K562 (cell line): ENCODE data around the gene PAX8. TPM values are rescaled to one million over a fixed set of nuclear protein-coding genes. Genes with fewer than 3 reads are reported as not detected.

Experiments
- DMBX1 ChIP-seq: fragments of 250-450 bp; sonication (Bioruptor Pico); IDR thresholded peaks from 2 replicates; pipeline ENCODE4 v1.8.0; 2022; ENCODE audit warnings: inconsistent platforms, mild to moderate bottlenecking, moderate library complexity, borderline replicate concordance
- HDAC1 ChIP-seq, 2 experiments: fragments of 450-650 bp; IDR thresholded peaks; 2 replicates each; pipeline ENCODE4 v1.6.1; 2016 to 2017; ENCODE audit warnings: inconsistent platforms in 1 of 2, mild to moderate bottlenecking in 1 of 2, moderate library complexity in 1 of 2
- JUNB ChIP-seq: fragments of 450-650 bp; formaldehyde crosslinking; conservative IDR thresholded peaks from 2 replicates; pipeline ENCODE4 v1.4.0; 2020; ENCODE audit warnings: mild to moderate bottlenecking
- MAZ ChIP-seq, 2 experiments: fragments of 450-650 bp in 1 of 2; sonication (generic) in 1 of 2; formaldehyde crosslinking; IDR thresholded peaks in 1 of 2; conservative IDR thresholded peaks in 1 of 2; 2 replicates each; pipeline versions ENCODE4 v1.4.0 to v1.5.0; 2020; ENCODE audit warnings: mild to moderate bottlenecking in 1 of 2, missing genetic modification reagents in 1 of 2
- PRPF4 ChIP-seq: fragments of 200-400 bp; formaldehyde crosslinking; IDR thresholded peaks from one replicate; pipeline ENCODE4 v1.6.1; 2017; ENCODE audit warnings: low read length, low read depth, mild to moderate bottlenecking; ENCODE audit not compliant: insufficient read depth, poor library complexity, severe bottlenecking
- RB1 ChIP-seq: fragments of 450-650 bp; IDR thresholded peaks from 2 replicates; pipeline ENCODE4 v1.6.1; 2017; ENCODE audit warnings: low read depth, mild to moderate bottlenecking
- ZNF668 ChIP-seq: fragments of 250-450 bp; sonication (Bioruptor Pico); IDR thresholded peaks from 2 replicates; pipeline ENCODE4 v1.8.0; 2022; ENCODE audit warnings: mild to moderate bottlenecking, inconsistent platforms
- polyA plus RNA-seq, 8 experiments: library from polyadenylated mRNA; depleted of rRNA in 4 of 8; stranded (reverse) in 5 of 8; unstranded in 3 of 8; fragments of >200 nt; fragmentation: Nextera tagmentation in 2 of 8; fragmentation: Illumina TruSeq in 1 of 8; extraction: Ambion mirVana in 2 of 8; extraction: Trizol in 1 of 8; gene quantifications; 2 replicates each; pipeline versions ENCODE4 v1.2.1 to v1.2.3, GENCODE V29; 2011 to 2014; ENCODE audit warnings: inconsistent platforms in 1 of 8, missing spikeins in 1 of 8
- total RNA-seq, 7 experiments: library from RNA; depleted of rRNA in 6 of 7; stranded (reverse); fragments of >200 nt in 6 of 7; fragmentation: Illumina TruSeq in 2 of 7; extraction: Trizol in 2 of 7; gene quantifications; 2 replicates each; pipeline versions ENCODE4 v1.2.1 to v1.2.3, GENCODE V29; 2011 to 2021; ENCODE audit warnings: low replicate concordance in 1 of 7
- TF ChIP-seq, protein P1 (sequence below): fragments of 450-650 bp; IDR thresholded peaks from 2 replicates; pipeline ENCODE4 v1.6.1; 2016; ENCODE audit warnings: mild to moderate bottlenecking, moderate library complexity
- TF ChIP-seq, protein P2 (sequence below): IDR thresholded peaks from 2 replicates; pipeline ENCODE4 v1.6.1; 2016; ENCODE audit warnings: missing genetic modification characterization, missing compliant biosample characterization
- TF ChIP-seq, protein P3 (sequence below): fragments of 450-650 bp; IDR thresholded peaks from one replicate; pipeline ENCODE4 v1.6.1; 2018; ENCODE audit warnings: mild to moderate bottlenecking, moderate library complexity; ENCODE audit not compliant: partially characterized antibody

PAX8 gene
- total and polyA plus RNA-seq, 9 of the 15 experiments (the other 6 are each of a cell fraction or from before 2014, with no cell fraction given): 0.13 to 2.1 (median 0.51) TPM

DNA sequence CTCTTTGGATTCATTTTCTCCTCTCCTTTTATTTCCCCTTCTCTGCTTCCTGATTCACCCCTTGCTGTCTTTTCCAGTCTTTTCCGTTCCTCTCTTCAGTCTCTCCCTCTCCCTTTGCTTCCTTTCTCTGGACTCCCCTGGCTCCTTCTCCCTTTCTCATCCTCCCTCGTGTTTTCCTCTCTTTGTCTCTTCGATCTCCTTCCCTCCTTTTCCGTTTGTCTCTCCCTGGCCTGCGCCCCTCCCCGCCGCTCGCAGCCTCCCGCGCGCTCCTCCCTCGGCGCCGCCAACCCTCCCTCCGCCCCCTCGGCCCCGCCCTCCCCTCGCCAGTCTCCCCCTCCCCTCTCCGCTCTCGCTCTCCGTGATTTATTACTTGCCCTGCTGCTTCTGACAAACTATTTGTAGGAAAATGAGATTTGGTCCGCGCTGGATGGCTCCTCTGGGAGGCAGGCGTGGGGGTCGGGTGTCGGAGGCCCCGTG lies 46.0 kb upstream of the PAX8 start (continued):
- no peak for TF ChIP-seq RB1
- no peak for TF ChIP-seq JUNB (CRISPR knock-in tag)
- TF ChIP-seq ZNF668 (CRISPR knock-in tag): no peak
- TF ChIP-seq PRPF4: no peak
- no peak for TF ChIP-seq DMBX1 (CRISPR knock-in tag)
- TF ChIP-seq, protein P1, sequence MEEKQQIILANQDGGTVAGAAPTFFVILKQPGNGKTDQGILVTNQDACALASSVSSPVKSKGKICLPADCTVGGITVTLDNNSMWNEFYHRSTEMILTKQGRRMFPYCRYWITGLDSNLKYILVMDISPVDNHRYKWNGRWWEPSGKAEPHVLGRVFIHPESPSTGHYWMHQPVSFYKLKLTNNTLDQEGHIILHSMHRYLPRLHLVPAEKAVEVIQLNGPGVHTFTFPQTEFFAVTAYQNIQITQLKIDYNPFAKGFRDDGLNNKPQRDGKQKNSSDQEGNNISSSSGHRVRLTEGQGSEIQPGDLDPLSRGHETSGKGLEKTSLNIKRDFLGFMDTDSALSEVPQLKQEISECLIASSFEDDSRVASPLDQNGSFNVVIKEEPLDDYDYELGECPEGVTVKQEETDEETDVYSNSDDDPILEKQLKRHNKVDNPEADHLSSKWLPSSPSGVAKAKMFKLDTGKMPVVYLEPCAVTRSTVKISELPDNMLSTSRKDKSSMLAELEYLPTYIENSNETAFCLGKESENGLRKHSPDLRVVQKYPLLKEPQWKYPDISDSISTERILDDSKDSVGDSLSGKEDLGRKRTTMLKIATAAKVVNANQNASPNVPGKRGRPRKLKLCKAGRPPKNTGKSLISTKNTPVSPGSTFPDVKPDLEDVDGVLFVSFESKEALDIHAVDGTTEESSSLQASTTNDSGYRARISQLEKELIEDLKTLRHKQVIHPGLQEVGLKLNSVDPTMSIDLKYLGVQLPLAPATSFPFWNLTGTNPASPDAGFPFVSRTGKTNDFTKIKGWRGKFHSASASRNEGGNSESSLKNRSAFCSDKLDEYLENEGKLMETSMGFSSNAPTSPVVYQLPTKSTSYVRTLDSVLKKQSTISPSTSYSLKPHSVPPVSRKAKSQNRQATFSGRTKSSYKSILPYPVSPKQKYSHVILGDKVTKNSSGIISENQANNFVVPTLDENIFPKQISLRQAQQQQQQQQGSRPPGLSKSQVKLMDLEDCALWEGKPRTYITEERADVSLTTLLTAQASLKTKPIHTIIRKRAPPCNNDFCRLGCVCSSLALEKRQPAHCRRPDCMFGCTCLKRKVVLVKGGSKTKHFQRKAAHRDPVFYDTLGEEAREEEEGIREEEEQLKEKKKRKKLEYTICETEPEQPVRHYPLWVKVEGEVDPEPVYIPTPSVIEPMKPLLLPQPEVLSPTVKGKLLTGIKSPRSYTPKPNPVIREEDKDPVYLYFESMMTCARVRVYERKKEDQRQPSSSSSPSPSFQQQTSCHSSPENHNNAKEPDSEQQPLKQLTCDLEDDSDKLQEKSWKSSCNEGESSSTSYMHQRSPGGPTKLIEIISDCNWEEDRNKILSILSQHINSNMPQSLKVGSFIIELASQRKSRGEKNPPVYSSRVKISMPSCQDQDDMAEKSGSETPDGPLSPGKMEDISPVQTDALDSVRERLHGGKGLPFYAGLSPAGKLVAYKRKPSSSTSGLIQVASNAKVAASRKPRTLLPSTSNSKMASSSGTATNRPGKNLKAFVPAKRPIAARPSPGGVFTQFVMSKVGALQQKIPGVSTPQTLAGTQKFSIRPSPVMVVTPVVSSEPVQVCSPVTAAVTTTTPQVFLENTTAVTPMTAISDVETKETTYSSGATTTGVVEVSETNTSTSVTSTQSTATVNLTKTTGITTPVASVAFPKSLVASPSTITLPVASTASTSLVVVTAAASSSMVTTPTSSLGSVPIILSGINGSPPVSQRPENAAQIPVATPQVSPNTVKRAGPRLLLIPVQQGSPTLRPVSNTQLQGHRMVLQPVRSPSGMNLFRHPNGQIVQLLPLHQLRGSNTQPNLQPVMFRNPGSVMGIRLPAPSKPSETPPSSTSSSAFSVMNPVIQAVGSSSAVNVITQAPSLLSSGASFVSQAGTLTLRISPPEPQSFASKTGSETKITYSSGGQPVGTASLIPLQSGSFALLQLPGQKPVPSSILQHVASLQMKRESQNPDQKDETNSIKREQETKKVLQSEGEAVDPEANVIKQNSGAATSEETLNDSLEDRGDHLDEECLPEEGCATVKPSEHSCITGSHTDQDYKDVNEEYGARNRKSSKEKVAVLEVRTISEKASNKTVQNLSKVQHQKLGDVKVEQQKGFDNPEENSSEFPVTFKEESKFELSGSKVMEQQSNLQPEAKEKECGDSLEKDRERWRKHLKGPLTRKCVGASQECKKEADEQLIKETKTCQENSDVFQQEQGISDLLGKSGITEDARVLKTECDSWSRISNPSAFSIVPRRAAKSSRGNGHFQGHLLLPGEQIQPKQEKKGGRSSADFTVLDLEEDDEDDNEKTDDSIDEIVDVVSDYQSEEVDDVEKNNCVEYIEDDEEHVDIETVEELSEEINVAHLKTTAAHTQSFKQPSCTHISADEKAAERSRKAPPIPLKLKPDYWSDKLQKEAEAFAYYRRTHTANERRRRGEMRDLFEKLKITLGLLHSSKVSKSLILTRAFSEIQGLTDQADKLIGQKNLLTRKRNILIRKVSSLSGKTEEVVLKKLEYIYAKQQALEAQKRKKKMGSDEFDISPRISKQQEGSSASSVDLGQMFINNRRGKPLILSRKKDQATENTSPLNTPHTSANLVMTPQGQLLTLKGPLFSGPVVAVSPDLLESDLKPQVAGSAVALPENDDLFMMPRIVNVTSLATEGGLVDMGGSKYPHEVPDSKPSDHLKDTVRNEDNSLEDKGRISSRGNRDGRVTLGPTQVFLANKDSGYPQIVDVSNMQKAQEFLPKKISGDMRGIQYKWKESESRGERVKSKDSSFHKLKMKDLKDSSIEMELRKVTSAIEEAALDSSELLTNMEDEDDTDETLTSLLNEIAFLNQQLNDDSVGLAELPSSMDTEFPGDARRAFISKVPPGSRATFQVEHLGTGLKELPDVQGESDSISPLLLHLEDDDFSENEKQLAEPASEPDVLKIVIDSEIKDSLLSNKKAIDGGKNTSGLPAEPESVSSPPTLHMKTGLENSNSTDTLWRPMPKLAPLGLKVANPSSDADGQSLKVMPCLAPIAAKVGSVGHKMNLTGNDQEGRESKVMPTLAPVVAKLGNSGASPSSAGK: peak; percentile 59
- TF ChIP-seq, protein P2, sequence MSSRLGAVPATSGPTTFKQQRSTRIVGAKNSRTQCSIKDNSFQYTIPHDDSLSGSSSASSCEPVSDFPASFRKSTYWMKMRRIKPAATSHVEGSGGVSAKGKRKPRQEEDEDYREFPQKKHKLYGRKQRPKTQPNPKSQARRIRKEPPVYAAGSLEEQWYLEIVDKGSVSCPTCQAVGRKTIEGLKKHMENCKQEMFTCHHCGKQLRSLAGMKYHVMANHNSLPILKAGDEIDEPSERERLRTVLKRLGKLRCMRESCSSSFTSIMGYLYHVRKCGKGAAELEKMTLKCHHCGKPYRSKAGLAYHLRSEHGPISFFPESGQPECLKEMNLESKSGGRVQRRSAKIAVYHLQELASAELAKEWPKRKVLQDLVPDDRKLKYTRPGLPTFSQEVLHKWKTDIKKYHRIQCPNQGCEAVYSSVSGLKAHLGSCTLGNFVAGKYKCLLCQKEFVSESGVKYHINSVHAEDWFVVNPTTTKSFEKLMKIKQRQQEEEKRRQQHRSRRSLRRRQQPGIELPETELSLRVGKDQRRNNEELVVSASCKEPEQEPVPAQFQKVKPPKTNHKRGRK (tag): peak; percentile 84
- TF ChIP-seq, protein P3, sequence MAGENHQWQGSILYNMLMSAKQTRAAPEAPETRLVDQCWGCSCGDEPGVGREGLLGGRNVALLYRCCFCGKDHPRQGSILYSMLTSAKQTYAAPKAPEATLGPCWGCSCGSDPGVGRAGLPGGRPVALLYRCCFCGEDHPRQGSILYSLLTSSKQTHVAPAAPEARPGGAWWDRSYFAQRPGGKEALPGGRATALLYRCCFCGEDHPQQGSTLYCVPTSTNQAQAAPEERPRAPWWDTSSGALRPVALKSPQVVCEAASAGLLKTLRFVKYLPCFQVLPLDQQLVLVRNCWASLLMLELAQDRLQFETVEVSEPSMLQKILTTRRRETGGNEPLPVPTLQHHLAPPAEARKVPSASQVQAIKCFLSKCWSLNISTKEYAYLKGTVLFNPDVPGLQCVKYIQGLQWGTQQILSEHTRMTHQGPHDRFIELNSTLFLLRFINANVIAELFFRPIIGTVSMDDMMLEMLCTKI: no peak
- TF ChIP-seq HDAC1 (IDR thresholded peaks at IDR 0.05): 0 out of 4 replicates have a peak, but pooled peaks of 1 of the 2 experiments have one; percentile 26
- no peak for TF ChIP-seq MAZ (CRISPR knock-in tag; conservative IDR thresholded peaks at IDR 0.05 in 1 of 2, IDR thresholded peaks at IDR 0.05 in 1 of 2)
